Measurements from ENCODE around the gene PKHD1. TPM values are rescaled to one million over a fixed set of nuclear protein-coding genes. Genes with fewer than 3 reads are reported as not detected.

The PKHD1 gene
- total RNA-seq, 4 donors from 2014 or later: 0.53 to 0.83 (median 0.60) TPM

GRCh38 chr6:51718533-51718932 is 368.9 kb downstream of the PKHD1 start:
- Histone ChIP-seq H3K9me3 (no peaks in the 10 kb centered on the region), H3K4me3 (no peak overlapping the region), H3K27ac (no peak overlapping the region), H3K27me3 (no peaks in the 10 kb centered on the region), H3K4me1 (no peaks in the 10 kb centered on the region), H3K36me3 (no peaks in the 10 kb centered on the region)
- DNase-seq: no peak
- TF ChIP-seq CTCF (IDR thresholded peaks at IDR 0.05) (no peak), POLR2A (IDR thresholded peaks at IDR 0.05) (no peak)

- Histone ChIP-seq H3K9me3 (no peaks in the 10 kb centered on the region), H3K27me3 (no peaks in the 10 kb centered on the region), H3K4me1 (no peaks in the 10 kb centered on the region), H3K36me3 (no peaks in the 10 kb centered on the region), H3K27ac (no peak overlapping the region), H3K4me3 (no peak overlapping the region)
- no peak for DNase-seq
- TF ChIP-seq POLR2A (IDR thresholded peaks at IDR 0.05) (no peak), CTCF (IDR thresholded peaks at IDR 0.05) (no peak)
Measured at GRCh38 chr6:51717477-51717876, 369.9 kb downstream of the PKHD1 start.

DNA sequence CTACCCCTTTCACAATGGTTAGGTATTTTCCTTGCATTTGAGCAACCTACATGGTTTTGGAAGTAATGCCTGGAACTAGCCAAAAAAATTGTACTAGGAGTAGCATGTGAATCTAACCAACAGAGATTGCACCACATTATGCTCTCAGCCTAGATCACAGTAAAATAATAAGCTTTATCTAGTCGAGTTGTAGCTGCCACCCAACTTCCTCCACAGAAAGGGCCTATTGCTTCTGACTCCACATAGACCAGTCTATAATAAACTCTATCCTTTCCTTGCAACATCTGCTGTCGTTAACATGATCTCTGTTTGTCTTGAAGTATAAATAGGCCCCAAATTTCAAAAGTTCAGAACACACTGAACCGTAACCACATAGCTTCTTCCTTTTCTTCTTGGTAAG is 375.5 kb downstream of the PKHD1 start:
- TF ChIP-seq CTCF (IDR thresholded peaks at IDR 0.05) (no peak), POLR2A (IDR thresholded peaks at IDR 0.05) (no peak)
- no peak overlapping the region for H3K27ac ChIP-seq
- no peak for DNase-seq

DNA sequence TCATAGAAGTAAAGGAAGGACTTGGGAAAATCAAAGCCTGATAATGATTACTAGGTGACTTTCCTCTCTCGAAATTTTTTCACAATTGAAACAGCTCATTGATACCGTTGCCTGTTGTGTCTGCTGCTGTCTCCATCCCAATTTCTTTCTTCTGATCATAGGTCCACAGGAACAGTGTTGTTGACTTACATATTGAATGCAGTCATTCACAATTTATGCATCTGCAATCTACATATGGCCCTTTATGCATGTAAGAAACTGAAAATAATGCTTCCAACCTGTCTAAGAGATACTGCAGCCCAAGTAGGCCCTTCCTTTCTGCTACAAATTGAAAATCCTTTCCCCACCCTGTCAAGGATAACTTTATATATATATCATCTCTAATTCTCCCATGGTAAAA is 381.3 kb downstream of the PKHD1 start:
- Histone ChIP-seq H3K4me1 (no peaks in the 10 kb centered on the region), H3K27me3 (no peaks in the 10 kb centered on the region), H3K27ac (no peak overlapping the region), H3K9me3 (no peaks in the 10 kb centered on the region), H3K36me3 (no peaks in the 10 kb centered on the region), H3K4me3 (no peak overlapping the region)
- TF ChIP-seq CTCF (IDR thresholded peaks at IDR 0.05): no peak
- no peak for TF ChIP-seq POLR2A (IDR thresholded peaks at IDR 0.05)
- no peak for DNase-seq

More for the DNA sequence above, 375.5 kb downstream of the PKHD1 start:
- Histone ChIP-seq H3K4me1 (no peaks in the 10 kb centered on the region), H3K36me3 (no peaks in the 10 kb centered on the region), H3K9me3 (no peaks in the 10 kb centered on the region), H3K4me3 (no peak overlapping the region), H3K27me3 (no peaks in the 10 kb centered on the region)

- Histone ChIP-seq H3K4me1 (no peaks in the 10 kb centered on the region), H3K27ac (no peak overlapping the region), H3K36me3 (no peaks in the 10 kb centered on the region), H3K4me3 (no peak overlapping the region), H3K9me3 (no peaks in the 10 kb centered on the region), H3K27me3 (no peaks in the 10 kb centered on the region)
- TF ChIP-seq POLR2A (IDR thresholded peaks at IDR 0.05): no peak
- no peak for TF ChIP-seq CTCF (IDR thresholded peaks at IDR 0.05)
- no peak for DNase-seq
Measured at GRCh38 chr6:51704932-51705540, 382.4 kb downstream of the PKHD1 start.

GRCh38 chr6:51702851-51703250 is 384.6 kb downstream of the PKHD1 start:
- TF ChIP-seq CTCF (IDR thresholded peaks at IDR 0.05) (no peak), POLR2A (IDR thresholded peaks at IDR 0.05) (no peak)
- no peak for DNase-seq
- H3K4me3 ChIP-seq: no peak overlapping the region
- no peaks in the 10 kb centered on the region for H3K9me3 ChIP-seq
- H3K27me3 ChIP-seq: no peaks in the 10 kb centered on the region
- H3K27ac ChIP-seq: no peak overlapping the region
- no peaks in the 10 kb centered on the region for H3K4me1 ChIP-seq
- no peaks in the 10 kb centered on the region for H3K36me3 ChIP-seq
